Subcutaneous adipose tissue (tissue), 4 donors: ENCODE results near the gene PRKCQ. TPM values are rescaled to one million over a fixed set of nuclear protein-coding genes. Genes with fewer than 3 reads are reported as not detected.

Experiments
- total RNA-seq, 4 donors: library from RNA; depleted of rRNA; stranded (reverse); fragments of >200 nt; gene quantifications; one replicate each; pipeline ENCODE4 v1.1.0, GENCODE V29; 2016
- TF ChIP-seq, protein P1 (sequence below): fragments of 450-650 bp; IDR thresholded peaks from one replicate; pipeline ENCODE4 v1.5.1; 2016; ENCODE audit warnings: low read depth, mild to moderate bottlenecking, control low read depth, antibody characterized with exemption, moderate library complexity

Gene PRKCQ
- total RNA-seq, 4 donors from 2014 or later, result 0.19 to 1.0 (median 0.93) TPM

DNA sequence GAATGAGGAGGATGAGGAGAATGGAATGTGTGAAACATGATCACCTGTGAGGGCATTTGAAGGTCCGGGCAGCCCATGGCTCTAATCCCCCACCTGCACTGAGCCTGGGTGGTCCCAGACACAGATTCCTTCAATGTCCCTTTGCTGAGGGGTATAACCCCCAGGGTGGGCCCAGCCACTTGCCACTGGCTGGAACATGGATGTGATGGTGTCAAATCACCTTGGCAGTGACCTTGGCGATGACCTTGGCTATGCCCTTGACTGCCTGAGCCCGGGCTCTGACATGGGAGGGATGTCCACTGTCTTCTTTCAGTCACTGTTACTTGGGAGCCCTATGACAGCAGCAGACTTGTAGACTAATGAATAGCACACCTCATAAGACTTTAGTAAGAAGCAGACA, 44.0 kb downstream of the PRKCQ start:
- TF ChIP-seq, protein P1, sequence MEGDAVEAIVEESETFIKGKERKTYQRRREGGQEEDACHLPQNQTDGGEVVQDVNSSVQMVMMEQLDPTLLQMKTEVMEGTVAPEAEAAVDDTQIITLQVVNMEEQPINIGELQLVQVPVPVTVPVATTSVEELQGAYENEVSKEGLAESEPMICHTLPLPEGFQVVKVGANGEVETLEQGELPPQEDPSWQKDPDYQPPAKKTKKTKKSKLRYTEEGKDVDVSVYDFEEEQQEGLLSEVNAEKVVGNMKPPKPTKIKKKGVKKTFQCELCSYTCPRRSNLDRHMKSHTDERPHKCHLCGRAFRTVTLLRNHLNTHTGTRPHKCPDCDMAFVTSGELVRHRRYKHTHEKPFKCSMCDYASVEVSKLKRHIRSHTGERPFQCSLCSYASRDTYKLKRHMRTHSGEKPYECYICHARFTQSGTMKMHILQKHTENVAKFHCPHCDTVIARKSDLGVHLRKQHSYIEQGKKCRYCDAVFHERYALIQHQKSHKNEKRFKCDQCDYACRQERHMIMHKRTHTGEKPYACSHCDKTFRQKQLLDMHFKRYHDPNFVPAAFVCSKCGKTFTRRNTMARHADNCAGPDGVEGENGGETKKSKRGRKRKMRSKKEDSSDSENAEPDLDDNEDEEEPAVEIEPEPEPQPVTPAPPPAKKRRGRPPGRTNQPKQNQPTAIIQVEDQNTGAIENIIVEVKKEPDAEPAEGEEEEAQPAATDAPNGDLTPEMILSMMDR, result no peak

DNA sequence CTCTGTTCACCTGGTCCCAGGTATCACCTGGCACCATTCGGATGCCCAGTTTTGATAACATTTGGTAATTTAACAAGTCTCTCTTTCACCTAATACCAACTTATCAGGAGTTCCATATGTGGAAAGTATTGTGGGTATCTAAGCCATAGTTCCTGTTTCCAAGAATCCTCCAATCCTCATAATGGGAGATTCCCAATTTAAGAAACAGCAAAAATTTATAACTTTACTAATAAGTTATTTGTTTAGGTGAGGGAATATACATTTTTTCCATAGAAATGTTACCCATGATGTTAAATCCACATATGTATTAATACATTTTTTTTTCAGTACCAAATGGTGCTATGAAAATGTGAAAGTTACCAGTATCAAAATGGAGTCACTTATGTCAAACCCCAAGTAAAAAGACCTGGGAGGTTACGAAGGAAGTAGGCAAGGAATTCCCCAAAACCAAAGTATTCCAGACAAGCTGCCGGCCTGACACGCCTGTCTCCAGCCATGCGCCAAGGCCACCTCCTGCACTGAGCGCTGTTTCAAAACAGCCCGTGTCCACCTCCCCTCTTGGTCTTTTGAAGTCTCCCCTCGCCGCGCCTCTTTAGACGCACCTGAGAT, 44.8 kb downstream of the PRKCQ start:
- TF ChIP-seq, protein P1, result no peak

DNA sequence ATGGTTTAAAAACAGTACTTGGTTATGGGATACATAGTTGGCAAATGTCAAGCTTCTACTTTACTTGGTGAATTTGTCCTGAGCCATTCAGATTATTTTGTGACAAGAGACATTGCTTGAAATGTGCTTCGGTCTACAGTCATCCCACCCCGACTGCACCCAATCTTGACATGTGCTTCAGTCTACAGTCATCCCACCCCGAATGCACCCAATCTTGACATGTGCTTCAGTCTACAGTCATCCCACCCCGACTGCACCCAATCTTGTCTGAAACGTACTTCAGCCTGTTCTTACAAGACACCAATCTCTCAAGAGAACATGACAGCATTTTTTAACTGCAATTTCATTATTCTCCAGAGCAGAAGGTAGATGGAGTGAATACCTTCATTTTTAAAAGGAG, 47.8 kb downstream of the PRKCQ start:
- TF ChIP-seq, protein P1, result no peak

DNA sequence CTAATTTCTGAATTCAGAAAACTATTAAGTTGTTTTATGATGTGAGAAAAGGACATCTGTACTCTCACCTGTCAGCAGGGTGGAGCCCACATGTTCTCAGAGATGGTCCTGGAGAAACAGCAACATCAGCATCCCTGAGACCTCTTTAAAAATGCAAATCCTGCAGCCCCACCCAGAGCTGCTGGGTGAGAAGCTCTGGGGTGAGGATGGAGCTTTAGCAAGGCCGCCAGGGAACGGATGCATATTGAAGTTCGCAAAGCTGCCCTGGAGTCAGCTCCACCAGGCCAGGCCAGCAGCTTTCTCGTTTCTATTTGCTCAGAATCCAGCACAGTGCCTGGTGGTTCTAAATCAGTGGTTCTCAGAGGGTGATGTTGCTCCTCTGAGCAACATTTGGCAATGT, 49.1 kb downstream of the PRKCQ start:
- TF ChIP-seq, protein P1, result no peak

DNA sequence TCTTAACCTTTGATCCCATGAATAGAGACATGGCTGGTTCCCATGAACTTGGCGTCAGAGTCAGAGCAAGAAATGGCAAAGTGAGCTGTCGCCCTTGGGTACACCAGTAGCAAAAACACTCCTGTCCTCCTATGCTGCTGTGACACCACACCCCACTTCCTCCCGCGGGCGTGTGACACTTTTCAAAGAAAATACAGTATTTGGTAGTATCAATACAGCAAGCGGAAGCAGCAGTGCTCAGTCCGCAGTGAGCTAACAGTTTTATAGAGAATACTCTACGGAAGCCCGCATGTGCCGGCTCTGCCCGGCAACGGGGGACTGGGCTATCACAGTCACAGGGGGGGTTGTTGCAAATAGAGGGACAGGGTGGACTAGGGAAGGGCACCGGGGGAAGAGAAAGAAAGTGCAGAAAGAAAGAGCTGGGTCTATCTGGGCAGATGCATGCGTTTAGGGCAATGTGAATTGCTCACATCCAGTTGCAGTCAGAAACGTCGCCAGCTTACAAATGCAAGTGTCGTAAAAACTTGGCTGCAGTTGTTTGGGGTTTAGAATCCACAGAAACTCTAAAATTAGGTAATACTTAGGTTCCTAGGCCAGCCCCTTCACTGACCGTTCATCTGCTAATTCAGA, 49.8 kb downstream of the PRKCQ start:
- TF ChIP-seq, protein P1, result no peak

DNA sequence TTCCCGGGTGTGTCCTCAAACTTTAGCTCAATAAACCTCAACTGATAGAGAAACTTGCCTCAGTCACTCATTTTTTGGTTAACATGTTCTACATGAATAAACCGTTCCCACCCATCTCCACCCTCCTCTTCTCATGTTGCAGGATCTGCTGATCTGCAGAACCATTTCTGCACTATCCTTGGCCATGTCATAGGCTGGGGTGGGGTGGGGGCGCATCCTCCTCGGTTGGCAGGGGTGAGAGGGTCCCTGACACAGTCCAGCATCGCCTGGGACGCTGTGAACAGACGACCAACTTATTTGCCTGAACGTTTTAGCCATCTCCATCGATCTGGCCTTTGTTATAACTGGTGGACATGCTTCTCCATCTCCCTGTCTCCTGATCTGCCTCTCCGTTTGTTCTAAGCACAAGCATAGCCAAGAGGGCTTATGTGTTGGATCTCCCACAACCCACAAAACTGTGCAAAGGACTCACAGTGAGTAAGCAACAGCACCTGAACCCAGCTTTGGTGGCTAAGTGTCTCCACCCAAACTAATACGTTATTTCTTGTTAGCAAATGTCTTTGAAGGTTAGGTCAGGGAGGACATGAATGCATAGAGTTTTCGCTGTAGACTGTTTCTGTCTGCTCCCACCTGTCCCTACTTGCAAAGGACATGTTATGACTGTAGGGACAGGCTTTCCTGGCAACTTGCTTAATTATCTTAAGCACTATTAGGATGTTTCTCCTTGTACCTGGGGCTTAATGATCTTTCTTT, 51.7 kb downstream of the PRKCQ start:
- TF ChIP-seq, protein P1, result no peak

DNA sequence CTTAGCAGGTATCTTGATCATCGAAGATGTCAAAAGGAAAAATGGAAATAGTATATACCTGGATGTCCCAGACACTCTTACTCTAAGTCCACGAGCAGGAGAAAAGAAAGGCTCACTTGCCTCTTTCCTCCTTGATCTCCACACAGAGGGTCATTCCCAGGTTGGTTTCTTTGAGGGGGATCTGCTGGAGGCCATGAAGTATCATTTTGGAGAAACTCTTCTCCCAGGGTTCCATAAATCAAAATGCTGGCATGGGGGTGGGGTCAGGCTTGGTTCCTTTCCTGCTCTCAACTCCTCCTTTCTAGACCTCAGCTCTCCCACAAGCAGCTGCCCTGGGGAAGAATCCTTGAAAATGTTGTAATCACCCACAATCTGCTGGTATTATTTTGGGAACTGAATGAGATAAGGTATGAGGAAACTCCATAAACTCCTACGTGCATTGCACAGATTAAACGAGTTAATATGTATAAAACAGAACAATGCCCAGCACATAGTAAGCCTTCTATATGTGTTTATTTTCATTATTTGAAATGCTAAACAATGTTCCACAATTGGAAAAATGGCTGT, 54.4 kb downstream of the PRKCQ start:
- TF ChIP-seq, protein P1, result no peak
